NT2/D1 (cell line): ENCODE results near the gene CDH13.

Experiments used
- DNase-seq: peaks from one replicate; pipeline ENCODE4 v3.0.0-alpha.2; 2011; ENCODE audit warnings: low read depth, low spot score
- H3K27me3 ChIP-seq: 2 replicates; pipeline ENCODE4 v1.6.0; 2011; ENCODE audit warnings: mild to moderate bottlenecking; ENCODE audit not compliant: insufficient read length, insufficient read depth
- H3K36me3 ChIP-seq: 2 replicates; pipeline ENCODE4 v1.6.1; 2011; ENCODE audit warnings: mild to moderate bottlenecking, low read length, mixed read lengths; ENCODE audit not compliant: insufficient read depth, insufficient read length
- H3K4me1 ChIP-seq: 2 replicates; pipeline ENCODE4 v1.5.1; 2011; ENCODE audit not compliant: insufficient read depth, insufficient read length
- H3K4me3 ChIP-seq: 2 replicates; pipeline ENCODE4 v1.5.1; 2011; ENCODE audit warnings: low read depth; ENCODE audit not compliant: insufficient read length
- H3K9ac ChIP-seq: 2 replicates; pipeline ENCODE4 v1.6.0; 2011; ENCODE audit warnings: low read depth; ENCODE audit not compliant: insufficient read length
- H3K9me3 ChIP-seq: 2 replicates; pipeline ENCODE4 v1.5.1; 2011; ENCODE audit warnings: mild to moderate bottlenecking, low read length; ENCODE audit not compliant: insufficient read depth
- SUZ12 ChIP-seq: IDR thresholded peaks from 2 replicates; pipeline ENCODE4 v1.6.1; 2011; ENCODE audit not compliant: insufficient read length, insufficient read depth; ENCODE audit errors: extremely low read depth
- YY1 ChIP-seq: IDR thresholded peaks from 2 replicates; pipeline ENCODE4 v1.6.1; 2011; ENCODE audit not compliant: insufficient read length, insufficient read depth
- ZNF274 ChIP-seq: IDR thresholded peaks from 2 replicates; pipeline ENCODE4 v1.6.1; 2011; ENCODE audit warnings: mild to moderate bottlenecking, low read depth, low read length

Gene CDH13

DNA sequence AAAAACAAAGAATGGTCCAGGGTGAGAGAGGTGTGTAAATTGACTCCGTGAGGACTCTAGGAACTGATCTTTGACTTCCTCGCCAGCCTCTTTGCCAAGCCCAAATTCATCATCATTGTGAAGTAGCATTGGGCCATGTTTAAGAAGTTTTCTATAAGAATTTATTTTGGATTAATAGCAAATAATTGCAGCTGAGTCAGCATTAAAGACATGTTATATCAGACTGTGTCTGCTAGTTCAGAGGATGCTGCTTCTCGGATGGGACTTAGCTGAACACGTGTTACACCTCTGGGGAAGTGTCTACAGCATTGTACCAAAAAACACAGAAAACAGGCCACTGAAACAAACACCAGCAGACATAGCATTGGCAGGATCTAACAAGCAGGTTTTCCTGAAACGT lies 366.6 kb downstream of the CDH13 start:
- Histone ChIP-seq H3K9ac (no peak overlapping the region), H3K4me3 (no peak overlapping the region), H3K36me3 (no peaks in the 10 kb centered on the region), H3K27me3 (no peaks in the 10 kb centered on the region), H3K9me3 (no peaks in the 10 kb centered on the region), H3K4me1 (no peaks in the 10 kb centered on the region)
- DNase-seq = no peak
- no peak for TF ChIP-seq SUZ12
- TF ChIP-seq ZNF274 = no peak
- TF ChIP-seq YY1 = no peak

DNA sequence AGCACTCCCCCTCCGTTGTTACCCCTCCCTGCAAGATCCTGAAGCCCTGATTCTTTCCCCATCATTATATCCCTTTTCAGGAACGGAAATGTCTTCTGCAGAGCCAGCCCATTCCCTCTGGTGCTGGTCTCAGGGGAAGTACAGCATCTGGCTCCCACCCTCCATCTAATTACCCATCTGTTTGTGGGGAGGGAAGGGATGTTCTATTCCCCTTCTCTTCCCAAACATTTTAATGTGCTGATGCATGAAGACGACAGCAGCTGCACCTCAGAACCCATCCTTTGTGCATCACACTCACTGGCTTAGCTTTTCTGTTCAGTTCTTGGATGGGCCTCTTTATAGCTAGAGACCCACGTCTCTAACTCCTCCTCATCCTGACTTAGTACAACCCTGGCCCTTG lies 367.2 kb downstream of the CDH13 start:
- Histone ChIP-seq H3K4me1 (no peaks in the 10 kb centered on the region), H3K36me3 (no peaks in the 10 kb centered on the region), H3K9ac (no peak overlapping the region), H3K9me3 (no peaks in the 10 kb centered on the region), H3K27me3 (no peaks in the 10 kb centered on the region), H3K4me3 (no peak overlapping the region)
- TF ChIP-seq ZNF274 (no peak), SUZ12 (no peak), YY1 (no peak)
- no peak for DNase-seq

DNA sequence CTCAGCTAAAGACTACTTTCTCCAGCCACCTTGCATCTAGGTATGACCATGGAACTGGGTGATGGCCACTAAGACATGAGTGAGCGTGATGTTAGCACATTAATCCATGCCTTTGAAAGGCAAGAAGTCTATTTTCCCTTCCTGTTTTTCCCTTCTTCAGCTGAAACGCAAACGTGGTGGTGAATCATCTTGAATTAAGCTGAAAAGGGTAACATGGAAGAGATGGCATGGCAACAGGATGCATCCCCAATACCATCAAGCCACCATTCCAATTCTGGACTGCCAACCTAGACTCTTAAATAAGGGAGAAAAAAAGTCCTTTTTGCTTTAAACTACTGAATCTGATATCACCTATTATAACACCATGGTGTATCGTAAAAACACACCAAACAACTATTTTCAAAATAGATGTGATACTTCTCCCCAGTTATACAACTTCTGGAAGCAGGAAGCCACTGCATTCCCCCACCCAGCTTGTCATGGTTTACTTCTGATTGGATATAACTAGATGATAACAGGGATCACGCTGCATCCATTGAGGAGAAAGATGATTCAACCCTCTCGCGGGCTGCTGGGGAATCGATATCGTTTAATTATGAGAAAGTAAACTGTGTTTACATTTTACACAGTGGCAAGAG lies 368.6 kb downstream of the CDH13 start:
- Histone ChIP-seq H3K36me3 (no peaks in the 10 kb centered on the region), H3K4me3 (no peak overlapping the region), H3K4me1 (no peaks in the 10 kb centered on the region), H3K9ac (no peak overlapping the region), H3K27me3 (no peaks in the 10 kb centered on the region), H3K9me3 (no peaks in the 10 kb centered on the region)
- TF ChIP-seq ZNF274 (no peak), YY1 (no peak), SUZ12 (no peak)
- no peak for DNase-seq

DNA sequence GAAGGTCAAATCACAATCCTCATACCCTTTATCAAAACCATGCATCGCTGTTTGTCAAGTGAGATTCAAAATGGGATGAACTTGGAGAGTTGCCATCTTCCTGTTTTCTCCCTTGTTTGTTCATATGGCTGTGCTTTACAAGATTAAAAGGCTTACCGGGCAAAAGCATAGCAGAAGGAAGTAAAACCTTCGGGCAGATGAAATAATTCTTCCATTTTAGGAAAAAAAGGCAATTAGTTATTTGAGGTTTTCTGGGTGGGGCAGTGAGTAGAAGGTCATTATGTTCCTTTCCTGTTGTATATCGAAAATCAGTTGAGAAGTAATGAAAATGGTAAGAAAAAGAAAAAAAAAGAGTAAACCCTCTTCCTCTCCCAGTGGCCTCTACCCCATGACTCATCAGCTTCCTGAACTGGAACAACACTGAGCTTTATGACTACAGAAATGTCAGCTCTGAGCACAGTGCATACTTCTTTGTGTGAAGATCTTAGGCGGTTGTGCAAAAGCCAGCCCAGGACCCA lies 369.2 kb downstream of the CDH13 start:
- no peaks in the 10 kb centered on the region for H3K9me3 ChIP-seq
- no peaks in the 10 kb centered on the region for H3K4me1 ChIP-seq
- no peaks in the 10 kb centered on the region for H3K27me3 ChIP-seq
- no peak for TF ChIP-seq ZNF274
- no peak for TF ChIP-seq SUZ12
- TF ChIP-seq YY1 = no peak
- H3K9ac ChIP-seq = no peak overlapping the region
- no peaks in the 10 kb centered on the region for H3K36me3 ChIP-seq
- H3K4me3 ChIP-seq = no peak overlapping the region
- no peak for DNase-seq

DNA sequence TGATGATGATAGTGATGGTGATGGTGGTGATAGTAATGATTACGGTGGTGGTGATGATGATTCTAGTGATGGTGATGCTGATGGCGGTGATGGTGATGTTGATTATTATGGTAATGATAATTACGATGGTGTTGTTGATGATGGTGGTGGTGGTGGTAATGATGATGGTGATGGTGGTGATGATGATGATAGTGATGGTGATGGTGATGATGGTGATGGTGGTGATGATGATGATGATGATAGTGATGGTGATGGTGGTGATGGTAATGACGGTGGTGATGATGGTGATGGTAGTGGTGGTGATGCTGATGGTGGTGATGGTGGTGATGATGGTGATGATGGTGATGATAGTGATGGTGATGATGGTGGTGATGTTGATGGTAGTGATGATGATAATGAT lies 370.0 kb downstream of the CDH13 start:
- H3K4me3 ChIP-seq = no peak overlapping the region
- DNase-seq = no peak
- no peaks in the 10 kb centered on the region for H3K4me1 ChIP-seq
- no peaks in the 10 kb centered on the region for H3K27me3 ChIP-seq
- no peaks in the 10 kb centered on the region for H3K9me3 ChIP-seq
- H3K9ac ChIP-seq = no peak overlapping the region
- TF ChIP-seq YY1 (no peak), ZNF274 (no peak), SUZ12 (no peak)
- H3K36me3 ChIP-seq = no peaks in the 10 kb centered on the region

DNA sequence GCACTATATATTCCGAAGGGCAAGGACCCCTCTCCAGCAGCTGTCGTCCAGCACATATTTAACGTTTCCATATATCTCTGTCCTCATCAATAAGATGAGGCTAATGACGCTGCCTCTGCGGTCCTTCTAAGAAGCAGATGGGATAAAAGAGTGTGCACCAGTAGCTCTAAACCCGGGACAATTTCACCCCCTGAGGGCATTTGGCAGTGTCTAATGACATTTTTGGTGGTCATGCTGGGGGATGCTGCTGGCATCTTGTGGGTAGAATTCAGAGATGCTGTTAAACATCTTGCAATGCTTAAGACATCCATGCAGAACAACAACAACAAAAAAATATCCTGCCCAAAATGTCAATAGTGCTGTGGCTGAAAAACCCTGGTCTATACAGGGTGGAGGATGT lies 372.9 kb downstream of the CDH13 start:
- Histone ChIP-seq H3K27me3 (no peaks in the 10 kb centered on the region), H3K9ac (no peak overlapping the region), H3K9me3 (no peaks in the 10 kb centered on the region), H3K36me3 (no peaks in the 10 kb centered on the region), H3K4me3 (no peak overlapping the region), H3K4me1 (no peaks in the 10 kb centered on the region)
- TF ChIP-seq YY1 (no peak), ZNF274 (no peak), SUZ12 (no peak)
- DNase-seq = no peak

DNA sequence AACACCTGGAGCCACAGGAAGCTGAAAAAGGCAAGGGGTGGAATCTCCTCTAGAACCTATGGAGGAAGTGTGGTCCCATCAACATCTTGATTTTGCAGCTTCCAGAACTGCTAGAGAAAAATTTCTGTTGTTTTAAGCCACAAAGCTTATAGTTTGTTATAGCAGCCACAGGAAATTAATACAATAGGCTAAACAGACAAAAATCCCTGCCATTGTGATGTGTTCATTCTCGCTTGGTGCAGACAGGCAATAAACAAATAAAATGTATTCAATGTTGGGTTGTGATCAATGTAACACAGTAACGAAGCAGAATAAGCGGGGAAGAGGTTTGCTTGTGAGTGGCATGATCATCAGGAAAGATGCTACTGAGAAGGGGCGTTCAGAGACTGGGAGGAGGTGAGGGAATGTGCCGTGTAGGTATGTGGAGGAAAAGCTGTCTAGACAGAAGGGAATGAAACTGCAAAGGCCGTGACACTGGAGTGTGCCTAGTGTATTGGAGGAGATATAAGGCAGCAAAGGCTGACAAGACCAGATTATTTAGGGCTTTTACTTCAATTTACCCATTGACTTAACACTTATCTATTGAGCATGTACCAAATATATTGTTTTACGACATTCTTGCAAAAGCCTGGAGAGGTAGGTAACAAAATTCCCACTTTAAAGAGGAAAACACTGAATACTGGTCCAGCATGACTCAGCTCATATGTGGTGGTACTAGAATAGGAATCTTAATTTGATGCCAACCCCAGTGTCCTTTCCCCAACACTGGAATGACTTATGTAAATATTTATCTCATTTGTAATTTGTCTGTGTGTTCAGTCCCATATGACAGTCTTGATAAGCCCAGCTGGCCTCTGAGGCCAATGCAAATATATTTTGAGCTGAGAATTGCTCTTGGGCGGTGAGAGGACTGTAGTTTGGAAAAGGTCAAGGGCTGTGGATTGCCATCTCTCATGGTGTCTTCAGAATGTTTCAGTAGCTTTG lies 375.9 kb downstream of the CDH13 start:
- Histone ChIP-seq H3K36me3 (no peaks in the 10 kb centered on the region), H3K4me3 (no peak overlapping the region), H3K4me1 (no peaks in the 10 kb centered on the region), H3K9ac (no peak overlapping the region), H3K27me3 (no peaks in the 10 kb centered on the region), H3K9me3 (no peaks in the 10 kb centered on the region)
- no peak for DNase-seq
- TF ChIP-seq YY1 (no peak), SUZ12 (no peak), ZNF274 (no peak)
